NCI-H748 treated with DMSO at 0.1 percent for 48 hours (cell line): ENCODE data around the gene RAPSN.

Experiments used
- DNase-seq: peaks from one replicate; lab custom pipeline; 2025; lab: John Stamatoyannopoulos, UW

RAPSN gene

GRCh38 chr11:47448566-47449427, at the start of gene RAPSN:
TSS of gene RAPSN (minus strand) at chr11:47449136. CDS start at chr11:47448964, 172 bp downstream.
- no peak for DNase-seq

GRCh38 chr11:47498149-47498548, 49.2 kb upstream of the RAPSN start:
- DNase-seq = no peak

- DNase-seq = no peak
Observed at GRCh38 chr11:47496808-47497207, 47.9 kb upstream of the RAPSN start.

- DNase-seq = no peak
Observed at GRCh38 chr11:47495856-47496217, 46.9 kb upstream of the RAPSN start.

GRCh38 chr11:47495011-47495855, 46.3 kb upstream of the RAPSN start:
- DNase-seq = no peak

GRCh38 chr11:47489395-47489755, 40.4 kb upstream of the RAPSN start:
- no peak for DNase-seq

GRCh38 chr11:47488674-47489394, 39.9 kb upstream of the RAPSN start:
- DNase-seq = no peak

- no peak for DNase-seq
Observed at GRCh38 chr11:47488111-47488510, 39.2 kb upstream of the RAPSN start.

- no peak for DNase-seq
Observed at GRCh38 chr11:47487421-47487820, 38.5 kb upstream of the RAPSN start.

- DNase-seq = no peak
Observed at GRCh38 chr11:47485107-47485506, 36.2 kb upstream of the RAPSN start.

- no peak for DNase-seq
Observed at GRCh38 chr11:47483457-47483856, 34.5 kb upstream of the RAPSN start.

- no peak for DNase-seq
Observed at GRCh38 chr11:47480762-47481161, 31.8 kb upstream of the RAPSN start.

GRCh38 chr11:47478651-47479329, 29.9 kb upstream of the RAPSN start:
- no peak for DNase-seq

GRCh38 chr11:47477753-47478152, 28.8 kb upstream of the RAPSN start:
- DNase-seq = no peak

- DNase-seq = no peak
Observed at GRCh38 chr11:47477323-47477722, 28.4 kb upstream of the RAPSN start.

- no peak for DNase-seq
Observed at GRCh38 chr11:47470671-47471070, 21.7 kb upstream of the RAPSN start.

GRCh38 chr11:47469361-47470179, 20.6 kb upstream of the RAPSN start:
- no peak for DNase-seq

GRCh38 chr11:47468598-47469214, 19.8 kb upstream of the RAPSN start:
- DNase-seq = no peak

- DNase-seq = peak; percentile 15
Observed at GRCh38 chr11:47467357-47467756, 18.4 kb upstream of the RAPSN start.

- DNase-seq = no peak
Observed at GRCh38 chr11:47466701-47467250, 17.8 kb upstream of the RAPSN start.
